ENCODE data around the gene MET.
A peak's percentile ranks its signal among the peaks of the same experiment; 100 is the strongest.

MET gene

GRCh38 chr7:116730097-116731022 is 58.4 kb downstream of the MET start (continued):
- TF ChIP-seq ZNF843 (tag by site-specific recombination; IDR thresholded peaks at IDR 0.05) (peak; percentile 93), ZIC2 (tag by site-specific recombination; IDR thresholded peaks at IDR 0.05) (no peak), ZNF530 (tag by site-specific recombination; IDR thresholded peaks at IDR 0.05; ENCODE audit: low read depth) (no peak), SETDB1 (IDR thresholded peaks at IDR 0.05; ENCODE audit: insufficient read length, low read length) (no peak), KLF8 (tag by site-specific recombination; IDR thresholded peaks at IDR 0.05) (peak; percentile 97), KLF10 (tag by site-specific recombination; IDR thresholded peaks at IDR 0.05) (no peak), ZNF146 (tag by site-specific recombination; IDR thresholded peaks at IDR 0.05) (no peak), ZFP41 (tag by site-specific recombination; IDR thresholded peaks at IDR 0.05; ENCODE audit: borderline replicate concordance) (no peak), ZNF155 (tag by site-specific recombination; IDR thresholded peaks at IDR 0.05) (no peak), ZNF785 (tag by site-specific recombination; IDR thresholded peaks at IDR 0.05) (no peak), ZNF555 (tag by site-specific recombination; conservative IDR thresholded peaks at IDR 0.05) (no peak), ZNF214 (tag by site-specific recombination; IDR thresholded peaks at IDR 0.05; ENCODE audit: borderline replicate concordance) (no peak), ZNF174 (tag by site-specific recombination; IDR thresholded peaks at IDR 0.05) (no peak), ZNF837 (tag by site-specific recombination; IDR thresholded peaks at IDR 0.05) (no peak), ZNF580 (tag by site-specific recombination; IDR thresholded peaks at IDR 0.05) (peak; percentile 72; the same call in 1 of the 2 replicates), ZNF473 (tag by site-specific recombination; IDR thresholded peaks at IDR 0.05) (no peak), ZNF488 (tag by site-specific recombination; IDR thresholded peaks at IDR 0.05) (no peak), ZNF394 (tag by site-specific recombination; IDR thresholded peaks at IDR 0.05; ENCODE audit: borderline replicate concordance) (no peak), ZNF549 (tag by site-specific recombination; IDR thresholded peaks at IDR 0.05) (no peak), ZBTB6 (tag by site-specific recombination; IDR thresholded peaks at IDR 0.05) (peak; percentile 73), EGR2 (tag by site-specific recombination; IDR thresholded peaks at IDR 0.05; ENCODE audit: low read depth) (peak; percentile 23; the same call in 1 of the 2 replicates), ZNF416 (tag by site-specific recombination; IDR thresholded peaks at IDR 0.05) (no peak), HOXD13 (CRISPR knock-in tag; IDR thresholded peaks at IDR 0.05; ENCODE audit: borderline replicate concordance) (no peak), ZSCAN5A (tag by site-specific recombination; IDR thresholded peaks at IDR 0.05) (no peak), ZNF600 (tag by site-specific recombination; IDR thresholded peaks at IDR 0.05) (peak; percentile 68), KLF17 (tag by site-specific recombination; IDR thresholded peaks at IDR 0.05) (no peak), WT1 (tag by site-specific recombination; IDR thresholded peaks at IDR 0.05) (peak; percentile 97), ZNF791 (tag by site-specific recombination; IDR thresholded peaks at IDR 0.05) (no peak), ZNF529 (tag by site-specific recombination; IDR thresholded peaks at IDR 0.05; ENCODE audit: insufficient replicate concordance) (no peak), PRDM2 (tag by site-specific recombination; IDR thresholded peaks at IDR 0.05; ENCODE audit: borderline replicate concordance) (no peak)

Data from HEK293 (cell line).